Memory B cell (primary cell): ENCODE data around the gene NOTCH3.
A peak's percentile ranks its signal among the peaks of the same experiment; 100 is the strongest.

Experiments
- ATAC-seq: fragments of 150-1000 bp; cut with Tn5 transposase; 2 replicates; pipeline ENCODE4 v1.10.0; 2021; ENCODE audit warnings: low read depth, mild to moderate bottlenecking, moderate library complexity
- DNase-seq, 2 donors: peaks; one replicate each; pipeline ENCODE4 v3.0.0; 2022; ENCODE audit warnings: low spot score in 2 of 2
- H3K27ac Mint-ChIP-seq: one replicate; pipeline ENCODE4 v1.8.0; 2022; ENCODE audit warnings: mild to moderate bottlenecking, moderate library complexity, mixed read lengths
- H3K27me3 Mint-ChIP-seq: one replicate; pipeline ENCODE4 v1.8.0; 2022; ENCODE audit warnings: mixed read lengths
- H3K36me3 Mint-ChIP-seq: one replicate; pipeline ENCODE4 v1.8.0; 2022; ENCODE audit warnings: mild to moderate bottlenecking, mixed read lengths
- H3K4me1 Mint-ChIP-seq: one replicate; pipeline ENCODE4 v1.8.0; 2022; ENCODE audit warnings: mixed read lengths
- H3K4me3 Mint-ChIP-seq: one replicate; pipeline ENCODE4 v1.8.0; 2022; ENCODE audit warnings: mild to moderate bottlenecking, moderate library complexity, mixed read lengths
- H3K9me3 Mint-ChIP-seq: one replicate; pipeline ENCODE4 v1.8.0; 2022; ENCODE audit warnings: mixed read lengths

NOTCH3 gene

DNA sequence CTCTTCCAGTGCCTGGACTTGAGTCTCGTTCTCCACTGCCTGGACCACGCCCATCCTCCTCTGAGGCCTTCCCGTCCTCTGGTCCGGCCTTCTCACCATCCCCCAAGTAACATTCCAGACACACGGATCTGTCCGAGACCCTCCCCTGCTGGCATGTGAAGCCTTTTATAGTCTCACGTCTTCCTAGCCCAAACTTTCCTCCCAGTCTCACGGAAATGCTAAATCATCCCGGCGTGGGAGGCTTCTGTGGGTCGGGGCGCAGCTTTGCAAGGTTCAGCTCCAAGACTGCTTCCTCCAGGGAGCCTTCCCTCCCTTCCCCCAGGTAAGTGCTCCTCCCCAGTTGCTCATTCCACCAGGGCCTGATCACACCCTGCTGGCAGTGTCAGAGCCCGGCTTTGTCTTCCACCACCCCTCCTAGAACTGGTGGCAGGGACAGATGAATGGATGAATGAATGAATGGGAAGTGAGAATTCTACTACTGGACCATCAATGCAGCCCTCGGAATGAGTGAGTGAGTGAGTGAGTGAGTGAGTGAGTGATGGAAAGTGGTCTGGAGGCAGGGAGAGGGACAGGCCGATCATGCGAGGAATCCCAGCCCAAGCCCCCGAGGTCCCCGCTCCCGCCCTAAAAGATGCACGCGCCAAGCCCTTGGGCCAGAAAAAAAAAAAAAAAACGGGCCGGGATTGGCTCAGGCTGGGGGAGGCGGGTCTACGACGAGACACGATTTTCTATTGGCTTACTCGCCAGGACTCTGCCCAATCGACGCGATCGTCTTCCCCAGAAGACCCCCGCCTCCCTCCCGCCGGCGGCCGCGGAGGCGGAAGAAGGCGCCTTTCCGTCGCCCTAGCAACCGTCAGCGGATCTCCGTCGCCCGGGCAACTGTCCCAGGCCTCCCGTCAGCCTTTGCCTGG is 22.2 kb upstream of the NOTCH3 start:
- DNase-seq, result peak; percentile 60 to 63
- peaks cover 19% of the 10 kb centered on the region for H3K27me3 Mint-ChIP-seq
- H3K4me1 Mint-ChIP-seq, result peaks cover 14% of the 10 kb centered on the region
- H3K9me3 Mint-ChIP-seq, result no peaks in the 10 kb centered on the region
- peak; percentile 97 for ATAC-seq
- H3K4me3 Mint-ChIP-seq, result peak overlapping the region; percentile 45
- H3K36me3 Mint-ChIP-seq, result no peaks in the 10 kb centered on the region
- peak overlapping the region; percentile 12 for H3K27ac Mint-ChIP-seq

DNA sequence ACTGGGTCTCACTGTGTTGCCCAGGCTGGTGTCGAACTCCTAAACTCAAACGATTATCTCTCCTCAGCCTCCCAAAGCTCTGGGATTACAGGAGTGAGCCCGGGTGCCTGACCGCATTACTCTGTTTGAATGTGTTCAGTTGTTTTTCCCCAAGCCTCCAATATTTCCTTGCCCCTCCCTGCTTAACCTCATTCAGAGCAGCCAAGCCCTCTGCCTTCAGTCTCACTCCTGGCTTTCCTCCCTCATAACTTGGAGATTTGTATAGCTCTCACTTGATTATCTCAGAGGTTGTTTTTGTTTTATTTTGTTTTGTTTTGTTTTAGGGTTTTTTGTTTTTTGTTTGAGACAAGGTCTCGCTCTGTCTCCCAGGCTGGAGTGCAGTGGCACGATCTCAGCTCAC is 20.0 kb upstream of the NOTCH3 start:
- no peak for DNase-seq
- no peaks in the 10 kb centered on the region for H3K9me3 Mint-ChIP-seq
- H3K4me1 Mint-ChIP-seq, result peaks cover 14% of the 10 kb centered on the region
- peaks cover 19% of the 10 kb centered on the region for H3K27me3 Mint-ChIP-seq
- ATAC-seq, result no peak
- no peaks in the 10 kb centered on the region for H3K36me3 Mint-ChIP-seq
- H3K27ac Mint-ChIP-seq, result no peak overlapping the region
- H3K4me3 Mint-ChIP-seq, result no peak overlapping the region

DNA sequence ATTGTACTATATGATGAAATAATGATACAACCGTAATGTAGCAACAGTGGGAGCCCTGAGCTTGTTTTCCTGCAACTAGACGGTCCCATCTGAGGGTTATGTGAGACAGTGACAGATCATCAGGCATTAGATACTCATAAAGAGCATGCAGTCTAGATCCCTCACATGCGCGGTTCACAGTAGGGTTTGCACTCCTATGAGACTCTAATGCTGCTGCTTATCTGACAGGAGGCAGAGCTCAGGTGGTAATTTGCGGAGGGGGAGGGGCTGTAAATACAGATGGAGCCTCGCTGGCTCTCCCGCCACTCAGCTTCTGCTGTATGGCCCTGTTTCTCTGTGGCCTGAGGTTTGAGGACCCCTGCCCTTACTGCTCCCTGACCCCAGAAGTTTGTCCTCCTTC is 17.7 kb upstream of the NOTCH3 start:
- no peaks in the 10 kb centered on the region for H3K9me3 Mint-ChIP-seq
- peaks cover 13% of the 10 kb centered on the region for H3K27me3 Mint-ChIP-seq
- ATAC-seq (no peak), DNase-seq (no peak)
- no peak overlapping the region for H3K4me3 Mint-ChIP-seq
- no peaks in the 10 kb centered on the region for H3K36me3 Mint-ChIP-seq
- H3K4me1 Mint-ChIP-seq, result peaks cover 8% of the 10 kb centered on the region
- H3K27ac Mint-ChIP-seq, result no peak overlapping the region

DNA sequence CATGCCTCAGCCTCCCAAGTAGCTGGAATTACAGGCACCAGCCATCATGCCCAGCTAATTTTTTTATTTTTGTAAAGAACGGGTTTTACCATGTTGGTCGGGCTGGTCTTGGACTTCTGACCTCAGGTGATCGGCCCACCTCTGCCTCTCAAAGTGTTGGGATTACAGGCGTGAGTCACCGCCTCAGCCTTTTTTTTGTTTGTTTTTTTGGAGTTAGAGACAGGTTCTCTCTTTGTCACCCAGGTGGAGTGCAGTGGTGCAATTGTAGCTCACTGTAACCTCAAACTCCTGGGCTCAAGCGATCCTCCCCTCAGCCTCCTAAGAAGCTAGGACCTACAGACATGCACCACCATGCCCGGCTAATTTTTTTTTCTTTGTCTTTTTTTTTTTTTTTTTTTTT is 15.6 kb upstream of the NOTCH3 start:
- ATAC-seq (no peak), DNase-seq (no peak)
- Mint-ChIP-seq H3K4me1 (no peaks in the 10 kb centered on the region), H3K27ac (no peak overlapping the region), H3K36me3 (no peaks in the 10 kb centered on the region), H3K9me3 (no peaks in the 10 kb centered on the region), H3K4me3 (no peak overlapping the region), H3K27me3 (peaks cover 7% of the 10 kb centered on the region)

DNA sequence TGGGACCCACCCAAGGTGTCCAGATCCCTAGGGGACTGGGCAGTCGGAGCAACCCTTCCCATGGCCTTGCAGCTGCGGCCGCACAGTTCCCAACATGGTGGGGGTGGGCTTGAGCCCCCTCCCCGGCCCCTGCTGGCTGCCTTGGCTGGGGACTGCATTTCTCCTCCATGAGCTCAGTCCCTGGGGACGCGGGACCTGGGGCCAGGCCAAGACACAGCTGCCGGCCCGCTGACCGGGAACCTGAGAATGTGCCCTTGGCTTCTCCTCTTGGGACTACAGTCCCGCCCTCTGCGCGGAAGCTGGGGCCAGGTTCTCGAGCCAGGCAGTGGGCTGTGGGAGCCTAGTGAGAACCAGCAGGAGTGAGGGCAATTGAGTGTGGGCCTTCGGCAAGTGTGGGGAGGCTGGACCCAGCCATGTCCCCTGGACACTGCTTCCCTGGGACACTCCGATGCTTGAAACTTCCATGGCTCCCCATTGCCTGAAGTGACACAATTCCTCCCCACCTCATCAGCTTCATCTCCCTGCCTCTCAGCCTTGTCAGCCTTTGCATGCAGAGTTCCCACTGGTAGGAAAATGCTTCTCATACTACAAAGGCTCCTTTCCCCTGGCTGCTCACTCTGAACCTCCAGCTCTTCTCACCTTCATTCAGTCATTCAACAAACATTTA is 13.1 kb upstream of the NOTCH3 start:
- DNase-seq, result no peak
- Mint-ChIP-seq H3K27ac (no peak overlapping the region), H3K36me3 (no peaks in the 10 kb centered on the region), H3K4me1 (no peaks in the 10 kb centered on the region), H3K4me3 (no peak overlapping the region), H3K27me3 (peaks cover 5% of the 10 kb centered on the region), H3K9me3 (no peaks in the 10 kb centered on the region)
- ATAC-seq, result no peak

DNA sequence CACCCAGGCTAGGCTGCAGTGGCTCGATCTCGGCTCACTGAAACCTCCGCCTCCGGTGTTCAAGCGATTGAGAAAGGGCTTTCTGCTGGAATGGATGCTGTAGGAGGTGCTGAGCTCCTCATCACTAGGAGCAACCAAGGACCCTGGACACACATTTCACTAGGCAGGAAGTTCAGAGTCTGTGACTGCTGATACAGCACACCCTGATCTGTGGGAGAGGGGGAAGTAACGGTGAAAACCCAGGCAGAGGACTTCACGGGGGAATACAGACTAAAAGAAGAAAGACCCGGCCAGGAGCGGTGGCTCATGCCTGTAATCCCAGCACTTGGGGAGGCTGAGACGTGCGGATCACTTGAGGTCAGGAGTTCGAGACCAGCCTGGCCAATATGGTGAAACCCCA is 11.9 kb upstream of the NOTCH3 start:
- Mint-ChIP-seq H3K9me3 (no peaks in the 10 kb centered on the region), H3K4me1 (no peaks in the 10 kb centered on the region), H3K27me3 (peaks cover 4% of the 10 kb centered on the region), H3K36me3 (no peaks in the 10 kb centered on the region), H3K4me3 (no peak overlapping the region), H3K27ac (no peak overlapping the region)
- ATAC-seq (no peak), DNase-seq (no peak)

DNA sequence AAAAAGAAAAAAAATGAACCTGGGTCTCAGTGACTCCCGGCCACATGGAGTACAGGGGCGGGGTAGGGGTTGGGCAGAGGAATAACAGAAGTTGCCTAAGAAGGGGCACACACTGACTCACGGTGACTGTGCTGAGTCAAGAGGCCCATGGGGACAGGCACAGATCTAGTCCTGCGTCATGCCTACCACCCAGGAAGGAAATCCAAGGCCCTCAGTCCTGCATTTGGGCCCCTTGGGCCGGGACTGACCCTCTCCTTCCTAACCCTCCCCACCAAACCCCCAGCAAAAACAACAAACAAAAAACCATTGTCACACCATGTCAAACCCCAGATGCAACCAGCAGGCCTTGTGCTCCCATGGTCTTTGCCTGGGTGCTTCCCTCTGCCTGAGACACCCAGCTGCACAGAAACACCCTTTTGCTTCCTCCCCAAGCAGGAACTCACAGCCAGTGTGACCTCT is 9.6 kb upstream of the NOTCH3 start:
- Mint-ChIP-seq H3K4me3 (no peak overlapping the region), H3K4me1 (no peaks in the 10 kb centered on the region), H3K9me3 (no peaks in the 10 kb centered on the region), H3K27me3 (peaks cover 10% of the 10 kb centered on the region), H3K36me3 (no peaks in the 10 kb centered on the region), H3K27ac (no peak overlapping the region)
- ATAC-seq (no peak), DNase-seq (no peak)

DNA sequence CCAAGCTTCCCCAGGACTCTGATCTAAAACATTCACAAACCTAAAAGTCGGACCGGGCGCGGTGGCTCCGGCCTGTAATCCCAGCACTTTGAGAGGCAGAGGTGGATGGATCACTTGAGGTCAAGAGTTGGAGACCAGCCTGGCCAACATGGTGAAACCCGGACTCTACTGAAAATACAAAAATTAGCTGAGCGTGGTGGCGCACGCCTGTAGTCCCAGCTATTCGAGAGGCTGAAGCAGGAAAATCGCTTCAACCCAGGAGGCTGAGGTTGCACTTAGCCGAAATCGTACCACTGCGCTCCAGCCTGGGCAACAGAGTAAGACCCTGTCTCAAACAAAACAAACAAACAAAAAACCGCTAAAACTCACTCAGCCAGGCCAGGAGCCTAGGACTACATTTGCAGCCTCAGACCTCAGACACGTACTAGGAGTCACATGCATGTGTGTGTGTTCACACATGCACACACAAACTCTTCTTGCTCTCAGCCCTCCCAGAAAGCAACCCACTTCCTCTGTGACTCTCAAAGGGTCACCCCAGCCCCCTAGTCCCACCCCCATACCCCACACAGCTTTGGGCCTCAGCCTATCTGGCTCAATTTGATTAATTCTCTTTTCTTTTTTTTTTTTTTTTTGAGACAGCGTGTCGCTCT is 704 bp upstream of the NOTCH3 start:
- no peaks in the 10 kb centered on the region for H3K9me3 Mint-ChIP-seq
- H3K4me3 Mint-ChIP-seq, result peak overlapping the region; percentile 45
- no peak overlapping the region for H3K27ac Mint-ChIP-seq
- DNase-seq (no peak), ATAC-seq (no peak)
- H3K36me3 Mint-ChIP-seq, result peaks cover 5% of the 10 kb centered on the region
- H3K27me3 Mint-ChIP-seq, result peaks cover 36% of the 10 kb centered on the region
- H3K4me1 Mint-ChIP-seq, result peaks cover 19% of the 10 kb centered on the region

DNA sequence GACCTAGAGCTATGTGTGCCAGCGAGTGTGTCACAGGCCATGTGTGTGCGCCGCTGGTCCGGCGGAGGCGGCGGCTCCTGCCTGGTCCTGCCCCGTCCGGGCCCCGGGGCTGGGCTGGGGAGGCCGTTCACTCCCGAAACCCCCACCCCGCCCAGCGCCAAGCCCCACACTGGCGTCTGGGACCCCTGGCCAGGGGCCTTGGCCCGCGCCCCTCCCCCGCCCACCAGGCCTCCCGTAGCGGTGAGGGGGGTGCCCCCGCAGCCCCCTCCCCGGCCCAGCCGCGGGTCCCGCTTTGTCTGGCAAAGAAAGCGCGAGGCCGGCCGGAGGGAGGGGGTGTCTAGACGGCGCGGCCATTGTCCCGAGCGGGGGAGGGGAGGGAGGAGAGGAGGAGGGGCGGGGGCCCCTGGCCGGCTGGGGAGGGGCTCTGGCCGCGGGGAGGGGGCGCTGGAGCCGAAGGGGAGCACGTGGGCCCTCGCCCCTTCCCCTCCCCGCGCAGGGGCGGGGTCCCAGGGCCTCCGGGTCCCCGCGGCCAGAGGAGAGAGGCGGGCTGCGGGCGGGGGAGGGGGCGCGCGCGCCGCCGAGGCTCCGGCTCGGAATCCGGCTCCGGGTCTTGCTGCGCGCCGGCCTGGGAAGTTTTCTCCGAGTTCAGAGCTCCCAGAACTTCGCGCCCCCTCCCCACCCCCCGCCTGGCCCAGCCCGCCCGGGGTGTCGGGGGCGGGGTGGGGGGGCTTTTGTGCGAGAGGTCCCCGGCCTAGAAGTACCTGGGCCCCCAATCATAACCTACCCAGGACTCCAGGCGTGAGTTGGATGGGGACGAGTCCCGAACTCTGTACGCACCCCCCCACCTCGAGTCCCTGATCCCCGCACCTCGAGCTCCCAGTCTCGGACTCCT is 888 bp downstream of the NOTCH3 start:
- DNase-seq (no peak), ATAC-seq (no peak)
- no peaks in the 10 kb centered on the region for H3K9me3 Mint-ChIP-seq
- peak overlapping the region; percentile 50 for H3K4me3 Mint-ChIP-seq
- H3K36me3 Mint-ChIP-seq, result peaks cover 5% of the 10 kb centered on the region
- peaks cover 20% of the 10 kb centered on the region for H3K4me1 Mint-ChIP-seq
- no peak overlapping the region for H3K27ac Mint-ChIP-seq
- H3K27me3 Mint-ChIP-seq, result peaks cover 30% of the 10 kb centered on the region

DNA sequence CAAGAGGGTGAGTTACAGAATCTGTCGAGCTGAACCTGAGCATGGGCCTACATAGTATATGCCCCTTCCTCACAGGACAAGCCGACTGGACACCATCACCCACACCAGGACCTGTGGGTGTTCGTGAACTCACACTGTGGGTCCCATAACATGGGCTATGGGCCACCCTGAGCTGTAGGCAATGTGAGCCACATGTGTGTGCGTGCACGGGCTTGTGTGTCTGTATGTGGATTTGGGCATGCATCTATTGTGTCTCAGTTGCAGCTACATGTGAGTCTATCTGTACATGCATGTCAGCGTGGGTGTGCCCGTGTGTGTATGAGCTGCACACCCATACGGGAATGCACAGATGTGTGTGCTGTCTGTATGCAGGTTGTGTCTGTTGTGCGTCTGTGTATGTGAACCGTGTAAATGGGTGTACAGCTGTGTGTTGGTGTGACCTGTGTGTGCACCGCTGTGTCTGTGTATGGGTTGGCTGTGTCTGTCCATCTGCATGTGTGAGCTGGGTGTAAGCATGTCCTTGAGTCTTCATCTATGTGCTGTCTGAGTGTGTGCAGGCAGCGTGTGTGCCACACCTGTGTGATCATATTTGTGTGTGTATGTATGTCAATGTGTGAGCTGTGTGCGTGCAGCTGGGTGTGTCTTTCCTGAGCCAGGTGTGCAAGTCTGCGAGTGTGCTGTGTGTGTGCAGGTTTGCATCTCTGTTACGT is 1.7 kb downstream of the NOTCH3 start:
- Mint-ChIP-seq H3K4me3 (peak overlapping the region; percentile 50), H3K27ac (no peak overlapping the region), H3K27me3 (peaks cover 38% of the 10 kb centered on the region), H3K36me3 (peaks cover 5% of the 10 kb centered on the region), H3K9me3 (no peaks in the 10 kb centered on the region), H3K4me1 (peaks cover 23% of the 10 kb centered on the region)
- DNase-seq (no peak), ATAC-seq (no peak)

DNA sequence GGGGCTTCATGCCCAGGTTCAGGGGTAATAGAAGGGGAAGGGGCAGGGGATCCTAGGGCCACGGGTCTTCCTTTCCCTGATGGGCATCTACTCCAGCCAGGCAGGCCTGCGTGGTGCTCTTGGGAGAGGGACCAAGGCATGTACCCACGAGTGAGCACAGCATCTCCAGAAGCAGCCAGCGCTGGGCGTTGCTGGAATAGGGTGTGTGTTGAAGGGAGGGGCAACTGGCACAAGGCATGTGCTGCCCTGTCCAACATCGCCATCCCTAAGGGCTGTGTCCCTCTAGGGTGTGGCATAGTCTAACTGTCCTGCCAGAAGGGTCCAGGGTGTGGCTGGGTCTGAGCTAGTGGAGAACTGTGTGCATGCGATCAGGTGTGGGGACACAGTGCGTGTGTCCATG is 2.9 kb downstream of the NOTCH3 start:
- H3K27ac Mint-ChIP-seq, result no peak overlapping the region
- H3K36me3 Mint-ChIP-seq, result peaks cover 5% of the 10 kb centered on the region
- no peak overlapping the region for H3K4me3 Mint-ChIP-seq
- peaks cover 23% of the 10 kb centered on the region for H3K4me1 Mint-ChIP-seq
- ATAC-seq (no peak), DNase-seq (no peak)
- H3K9me3 Mint-ChIP-seq, result no peaks in the 10 kb centered on the region
- H3K27me3 Mint-ChIP-seq, result peaks cover 41% of the 10 kb centered on the region

DNA sequence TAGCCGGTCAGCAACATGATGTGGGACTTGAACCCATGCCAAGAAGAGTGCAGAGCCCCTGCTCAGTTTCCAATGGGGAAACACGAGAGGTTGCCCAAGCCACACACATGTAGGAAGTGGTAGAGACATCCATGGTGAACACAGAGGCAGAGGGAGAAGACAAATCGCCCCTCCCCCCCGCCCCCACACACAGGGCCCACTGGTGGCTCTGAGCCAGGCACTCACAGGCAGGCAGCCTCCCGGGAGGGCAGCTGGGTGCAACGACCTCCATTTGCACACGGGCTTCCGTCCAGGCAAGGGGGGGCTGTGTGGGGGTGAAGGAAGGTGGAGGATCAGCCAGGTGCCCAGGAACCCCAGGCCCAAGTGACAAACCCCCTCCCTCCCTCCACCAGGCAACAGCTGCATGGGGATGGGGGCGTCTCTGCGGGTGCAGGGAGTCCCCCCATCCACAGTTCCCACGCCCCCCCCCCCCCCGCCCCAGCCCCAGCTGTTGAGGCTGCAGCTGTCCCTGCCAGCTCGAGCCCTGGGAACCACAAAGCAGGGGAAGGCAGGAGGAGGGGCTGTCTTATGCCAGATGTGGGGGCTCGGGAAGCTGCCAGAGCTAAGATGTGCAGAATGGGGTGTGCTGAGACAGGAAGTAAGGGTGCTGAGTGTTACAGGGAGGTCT is 3.4 kb downstream of the NOTCH3 start:
- DNase-seq, result no peak
- Mint-ChIP-seq H3K4me3 (no peak overlapping the region), H3K27ac (no peak overlapping the region), H3K4me1 (peaks cover 23% of the 10 kb centered on the region), H3K9me3 (no peaks in the 10 kb centered on the region), H3K36me3 (peaks cover 5% of the 10 kb centered on the region), H3K27me3 (peaks cover 42% of the 10 kb centered on the region)
- peak; percentile 29 for ATAC-seq
